Stimulated activated CD8-positive, alpha-beta memory T cell treated with anti-CD3 and anti-CD28 coated beads, Interleukin-2, amount 100 ng/mL, for 1 hour (primary cell): ENCODE data around the gene ATF1.

Experiments used
- DNase-seq, 2 donors: peaks; one replicate each; pipeline ENCODE4 v3.0.0-alpha.2; 2020; ENCODE audit warnings: low read depth in 2 of 2

The ATF1 gene

GRCh38 chr12:50763639-50764285, at the start of gene ATF1:
TSS of gene ATF1 (plus strand) at chr12:50764101. CDS start at chr12:50780146, 16,045 bp downstream.
- peak; percentile 76 to 82 for DNase-seq

- no peak for DNase-seq
Measured at GRCh38 chr12:50715174-50715573, 48.7 kb upstream of the ATF1 start.

- no peak for DNase-seq
Measured at GRCh38 chr12:50718760-50719159, 45.1 kb upstream of the ATF1 start.

- DNase-seq: no peak
Measured at GRCh38 chr12:50720085-50720484, 43.8 kb upstream of the ATF1 start.

- DNase-seq: no peak
Measured at GRCh38 chr12:50720501-50720900, 43.4 kb upstream of the ATF1 start.

GRCh38 chr12:50723865-50724264, 40.0 kb upstream of the ATF1 start:
- no peak for DNase-seq

GRCh38 chr12:50725011-50725942, 38.6 kb upstream of the ATF1 start:
- no peak for DNase-seq

GRCh38 chr12:50727466-50727865, 36.4 kb upstream of the ATF1 start:
- no peak for DNase-seq

GRCh38 chr12:50728417-50728816, 35.5 kb upstream of the ATF1 start:
- no peak for DNase-seq

GRCh38 chr12:50728841-50729240, 35.1 kb upstream of the ATF1 start:
- no peak for DNase-seq

GRCh38 chr12:50732591-50732990, 31.3 kb upstream of the ATF1 start:
- no peak for DNase-seq

GRCh38 chr12:50733706-50734105, 30.2 kb upstream of the ATF1 start:
- no peak for DNase-seq

- no peak for DNase-seq
Measured at GRCh38 chr12:50734409-50735263, 29.3 kb upstream of the ATF1 start.

GRCh38 chr12:50739611-50740010, 24.3 kb upstream of the ATF1 start:
- no peak for DNase-seq

- no peak for DNase-seq
Measured at GRCh38 chr12:50740307-50740706, 23.6 kb upstream of the ATF1 start.

GRCh38 chr12:50742776-50743175, 21.1 kb upstream of the ATF1 start:
- DNase-seq: no peak

- no peak for DNase-seq
Measured at GRCh38 chr12:50745861-50746260, 18.0 kb upstream of the ATF1 start.

- DNase-seq: no peak
Measured at GRCh38 chr12:50746431-50746830, 17.5 kb upstream of the ATF1 start.

GRCh38 chr12:50747817-50748216, 16.1 kb upstream of the ATF1 start:
- DNase-seq: no peak

- DNase-seq: no peak
Measured at GRCh38 chr12:50749459-50749882, 14.4 kb upstream of the ATF1 start.

- DNase-seq: no peak
Measured at GRCh38 chr12:50750366-50750765, 13.5 kb upstream of the ATF1 start.
